K562 treated with DMSO at 1 percent for 48 hours (cell line): ENCODE results near the gene ZCCHC13. TPM values are rescaled to one million over a fixed set of nuclear protein-coding genes. Genes with fewer than 3 reads are reported as not detected.

Experiments used
- total RNA-seq: library from RNA; unstranded; fragments of 300-600 nt; gene quantifications from 2 replicates; pipeline ENCODE4 v1.2.3, GENCODE V29; 2022; ENCODE audit warnings: low replicate concordance; ENCODE audit errors: extremely low read depth

ZCCHC13 gene
- total RNA-seq: not detected in 2 replicates

GRCh38 chrX:74304016-74304415, at the start of gene ZCCHC13:
Gene ZCCHC13 (plus strand): TSS chrX:74304180. CDS start chrX:74304267, 87 bp downstream.

Other genes starting within 250 kb of the ZCCHC13 start
- not detected in 2 replicates for gene SLC16A2, start 117.3 kb downstream of the ZCCHC13 start, total RNA-seq